Measurements from ENCODE around the gene SLC23A1. TPM values are rescaled to one million over a fixed set of nuclear protein-coding genes. Genes with fewer than 3 reads are reported as not detected.

SLC23A1 gene
- total and polyA plus RNA-seq, 9 of the 15 experiments (the other 6 are each of a cell fraction or from before 2014, with no cell fraction given), result 0.03 to 0.20 (median 0.05) TPM; not detected in 5

GRCh38 chr5:139341689-139342422 lies 41.2 kb downstream of the SLC23A1 start, which contains the start of gene PAIP2 (continued):
- TF ChIP-seq ZBTB40 (IDR thresholded peaks at IDR 0.05) (peak; percentile 92), ZBTB40 (CRISPR knock-in tag; IDR thresholded peaks at IDR 0.05) (no peak), ZBTB17 (CRISPR knock-in tag; IDR thresholded peaks at IDR 0.05) (peak; percentile 68; the same call in 1 of the 2 replicates), TCF7L2 (IDR thresholded peaks at IDR 0.05; ENCODE audit: low read depth, low read length) (no peak), E2F3 (CRISPR knock-in tag; IDR thresholded peaks at IDR 0.05) (no peak), ZNF408 (CRISPR knock-in tag; IDR thresholded peaks at IDR 0.05; ENCODE audit: low read depth) (no peak), POLR3A (IDR thresholded peaks at IDR 0.05; ENCODE audit: borderline replicate concordance, extremely low read depth, insufficient read depth, insufficient read length) (no peak), SRSF7 (optimal IDR thresholded peaks at IDR 0.05; ENCODE audit: low read depth, low read length) (no peak), ESRRB (CRISPR knock-in tag; IDR thresholded peaks at IDR 0.05; ENCODE audit: borderline replicate concordance) (no peak), HDAC6 (IDR thresholded peaks at IDR 0.05; ENCODE audit: low read depth, low read length) (no peak), ZFP30 (CRISPR knock-in tag; IDR thresholded peaks at IDR 0.05; ENCODE audit: borderline replicate concordance) (no peak), ZBTB34 (CRISPR knock-in tag; IDR thresholded peaks at IDR 0.05) (no peak), PHB2 (IDR thresholded peaks at IDR 0.05; ENCODE audit: low read depth) (no peak), LEF1 (IDR thresholded peaks at IDR 0.05) (peak; percentile 28; the same call in 1 of the 2 replicates), ELF1 (tag; IDR thresholded peaks at IDR 0.05) (peak; percentile 80), JUND (IDR thresholded peaks at IDR 0.05; ENCODE audit: borderline replicate concordance, low read depth, low read length) (peak; percentile 83), JUND (tag; IDR thresholded peaks at IDR 0.05; ENCODE audit: borderline replicate concordance, low read depth, low read length) (peak; percentile 77; the same call in 2 of the 3 replicates), RBM34 (IDR thresholded peaks at IDR 0.05; ENCODE audit: borderline replicate concordance, insufficient read depth, low read length) (no peak)
